B cell (primary cell): ENCODE results near the gene FAM8A1. TPM values are rescaled to one million over a fixed set of nuclear protein-coding genes. Genes with fewer than 3 reads are reported as not detected.

Source experiments
- ATAC-seq: fragments of 200-7000 bp; cut with Tn5 transposase; one replicate; pipeline ENCODE4 v1.10.0; 2021; ENCODE audit warnings: low read depth, mild to moderate bottlenecking, moderate number of reproducible peaks, moderate library complexity
- CTCF ChIA-PET: fragments of 350-600 bp; sonication (Branson Sonifier 250); formaldehyde crosslinking; loops from one replicate; lab custom pipeline; 2021; ENCODE audit warnings: antibody characterized with exemption, inconsistent platforms; lab: Charles Lee
- POLR2A ChIA-PET: fragments of 350-600 bp; sonication (Branson Sonifier 250); formaldehyde crosslinking; loops from one replicate; lab custom pipeline; 2021; ENCODE audit warnings: antibody characterized with exemption; lab: Charles Lee
- DNase-seq: peaks from one replicate; pipeline ENCODE4 v3.0.0; 2013
- H2AFZ ChIP-seq: 2 replicates; pipeline ENCODE4 v1.6.1; 2012; ENCODE audit warnings: mild to moderate bottlenecking, low read depth, low read length; ENCODE audit not compliant: insufficient read depth, poor library complexity, severe bottlenecking
- H3K27ac ChIP-seq, 2 donors: 1 replicate in 1 of 2; 2 replicates in 1 of 2; pipeline ENCODE4 v1.5.1; 2012 to 2013; ENCODE audit warnings: low read length in 2 of 2, mild to moderate bottlenecking in 2 of 2, moderate library complexity in 1 of 2
- H3K27me3 ChIP-seq, 4 experiments: fragments of 200-600 bp in 1 of 4; sonication (generic) in 1 of 4; replicated peaks in 1 of 4; 1 replicate in 2 of 4; 2 replicates in 2 of 4; pipeline versions ENCODE4 v1.6.1 to v1.7.0; 2013 to 2016; ENCODE audit warnings: low read length in 3 of 4, mild to moderate bottlenecking in 2 of 4, mixed read lengths in 1 of 4, moderate library complexity in 1 of 4; ENCODE audit not compliant: insufficient read depth in 4 of 4, control insufficient read depth in 3 of 4; ENCODE audit errors: control extremely low read depth in 1 of 4
- H3K36me3 ChIP-seq, 2 experiments: replicated peaks in 1 of 2; 1 replicate in 1 of 2; 2 replicates in 1 of 2; pipeline versions ENCODE4 v1.6.1 to v1.7.1; 2013; ENCODE audit warnings: low read length in 1 of 2; ENCODE audit not compliant: insufficient read depth in 2 of 2, control insufficient read depth in 1 of 2; ENCODE audit errors: control extremely low read depth in 1 of 2, extremely low read depth in 1 of 2
- H3K4me1 ChIP-seq, 2 donors: fragments of 200-600 bp in 1 of 2; sonication (generic) in 1 of 2; 1 replicate in 1 of 2; 2 replicates in 1 of 2; pipeline versions ENCODE4 v1.5.1 to v1.6.1; 2013 to 2017; ENCODE audit warnings: low read length in 2 of 2; ENCODE audit not compliant: control insufficient read depth in 2 of 2, insufficient read depth in 2 of 2
- H3K4me2 ChIP-seq: replicated peaks from 2 replicates; pipeline ENCODE3; 2012; ENCODE audit warnings: mild to moderate bottlenecking, low read depth, low read length; ENCODE audit not compliant: poor library complexity, severe bottlenecking
- H3K4me3 ChIP-seq, 5 experiments: fragments of 200-600 bp in 1 of 5; sonication (generic) in 1 of 5; 1 replicate in 3 of 5; 2 replicates in 2 of 5; pipeline versions ENCODE4 v1.5.1 to v1.7.0; 2011 to 2016; ENCODE audit warnings: low read length in 4 of 5, mild to moderate bottlenecking in 4 of 5, low read depth in 2 of 5, control low read depth in 1 of 5, moderate library complexity in 1 of 5; ENCODE audit not compliant: insufficient read depth in 1 of 5; ENCODE audit errors: control extremely low read depth in 1 of 5, extremely low read depth in 1 of 5
- H3K79me2 ChIP-seq: fragments of 200-600 bp; sonication (generic); one replicate; pipeline ENCODE4 v1.6.0; 2016; ENCODE audit warnings: low read length; ENCODE audit not compliant: control insufficient read depth, insufficient read depth
- H3K9ac ChIP-seq: fragments of 200-600 bp; sonication (generic); 2 replicates; pipeline ENCODE4 v1.6.1; 2017; ENCODE audit warnings: mild to moderate bottlenecking, low read length, moderate library complexity
- H3K9me3 ChIP-seq, 3 donors: one replicate each; pipeline versions ENCODE4 v1.6.1 to v1.7.1; 2013; ENCODE audit warnings: low read length in 2 of 3; ENCODE audit not compliant: control insufficient read depth in 2 of 3, insufficient read depth in 1 of 3; ENCODE audit errors: control extremely low read depth in 1 of 3
- H4K20me1 ChIP-seq: 2 replicates; pipeline ENCODE4 v1.6.0; 2012; ENCODE audit warnings: mild to moderate bottlenecking, low read length; ENCODE audit not compliant: insufficient read depth, control insufficient read depth, poor library complexity, severe bottlenecking
- H3K27ac Mint-ChIP-seq: one replicate; pipeline ENCODE4 v1.8.0; 2021; ENCODE audit warnings: mixed read lengths
- H3K27me3 Mint-ChIP-seq: one replicate; pipeline ENCODE4 v1.8.0; 2021; ENCODE audit warnings: mixed read lengths
- H3K4me1 Mint-ChIP-seq: one replicate; pipeline ENCODE4 v1.8.0; 2021; ENCODE audit warnings: mixed read lengths
- H3K4me3 Mint-ChIP-seq: one replicate; pipeline ENCODE4 v1.8.0; 2021; ENCODE audit warnings: mixed read lengths
- H3K9me3 Mint-ChIP-seq: one replicate; pipeline ENCODE4 v1.8.0; 2022; ENCODE audit warnings: mixed read lengths; ENCODE audit not compliant: insufficient read depth
- CTCF ChIP-seq: fragments of 200-600 bp; IDR thresholded peaks from one replicate; pipeline ENCODE4 v1.8.0; 2022; ENCODE audit warnings: antibody characterized with exemption, mild to moderate bottlenecking
- EZH2 ChIP-seq: IDR thresholded peaks from 2 replicates; pipeline ENCODE4 v1.6.1; 2012; ENCODE audit warnings: borderline replicate concordance, low read depth, mild to moderate bottlenecking, moderate library complexity, low read length; ENCODE audit not compliant: insufficient read depth, poor library complexity, severe bottlenecking
- WGBS: methylation state at CpG from one replicate; pipeline ENCODE4 v1.1.5; 2013; ENCODE audit warnings: missing lambda C conversion rate; ENCODE audit not compliant: insufficient coverage; 5-methylcytosine and 5-hydroxymethylcytosine counted together
- intact Hi-C: fragments of 100-400 bp; cut with micrococcal nuclease; formaldehyde crosslinking; loops from one replicate; pipeline ENCODE4 v1.10.0; 2022
- polyA plus RNA-seq: library from polyadenylated mRNA; depleted of rRNA; stranded (reverse); fragments of >200 nt; gene quantifications from 2 replicates; pipeline ENCODE4 v1.2.3, GENCODE V29; 2012
- total RNA-seq, 2 donors: library from RNA; stranded (reverse); fragments of 120-200 nt in 1 of 2; gene quantifications; 1 replicate in 1 of 2; 2 replicates in 1 of 2; pipeline versions ENCODE4 v1.2.3 to v1.2.4, GENCODE V29; 2013 to 2022

FAM8A1 gene
- total and polyA plus RNA-seq, 2 donors (not counting 1 experiment from before 2014, with no cell fraction given), result 4.6 to 7.0 TPM

GRCh38 chr6:17583811-17584210, 16.3 kb upstream of the FAM8A1 start:
- Histone ChIP-seq H2AFZ (no peak overlapping the region), H3K4me2 (no peak overlapping the region), H3K36me3 (no peaks in the 10 kb centered on the region), H3K79me2 (no peaks in the 10 kb centered on the region), H3K4me3 (no peak overlapping the region), H3K27me3 (peaks cover 0 to 3% (median 0%) of the 10 kb centered on the region in 4 experiments), H3K4me1 (no peaks in the 10 kb centered on the region), H4K20me1 (no peaks in the 10 kb centered on the region), H3K9me3 (no peaks in the 10 kb centered on the region), H3K27ac (no peak overlapping the region), H3K9ac (no peak overlapping the region)
- no peaks in the 10 kb centered on the region for H3K4me1 Mint-ChIP-seq
- H3K27ac Mint-ChIP-seq, result no peak overlapping the region
- ChIA-PET POLR2A (no interaction called here), CTCF (interaction anchor here (0.5 to 3.3 kb wide), 5 partner anchors 121 to 233 kb away, joined by 3 to 38 read pairs (median 3); no protein-coding TSS in a partner anchor)
- 34% methylated on average over 4 of the region's 5 CpGs for WGBS
- DNase-seq, result no peak
- intact Hi-C loops, result loop anchor here (1.0 to 5.0 kb wide), 4 partner anchors 220 to 538 kb away; partner anchors contain the start of gene NHLRC1
- no peaks in the 10 kb centered on the region for H3K9me3 Mint-ChIP-seq
- ATAC-seq, result no peak
- H3K4me3 Mint-ChIP-seq, result no peak overlapping the region
- peaks cover 7% of the 10 kb centered on the region for H3K27me3 Mint-ChIP-seq
- no peak for TF ChIP-seq CTCF
- TF ChIP-seq EZH2, result no peak

GRCh38 chr6:17584241-17584803, 15.8 kb upstream of the FAM8A1 start:
- ChIA-PET CTCF (interaction anchor here (0.5 to 3.3 kb wide), 5 partner anchors 120 to 232 kb away, joined by 3 to 38 read pairs (median 3); no protein-coding TSS in a partner anchor), POLR2A (no interaction called here)
- no CpG with 5 or more reads among the region's 7 CpGs for WGBS
- Histone ChIP-seq H3K4me1 (no peaks in the 10 kb centered on the region), H3K36me3 (no peaks in the 10 kb centered on the region), H3K9me3 (no peaks in the 10 kb centered on the region), H4K20me1 (no peaks in the 10 kb centered on the region), H3K27me3 (peaks cover 0 to 3% (median 0%) of the 10 kb centered on the region in 4 experiments), H3K27ac (no peak overlapping the region), H3K4me3 (no peak overlapping the region), H3K79me2 (no peaks in the 10 kb centered on the region), H2AFZ (no peak overlapping the region), H3K4me2 (peak overlapping the region; percentile 29), H3K9ac (no peak overlapping the region)
- intact Hi-C loops, result loop anchor here (1.0 to 5.0 kb wide), 4 partner anchors 220 to 538 kb away; partner anchors contain the start of gene NHLRC1
- Mint-ChIP-seq H3K27ac (no peak overlapping the region), H3K4me1 (no peaks in the 10 kb centered on the region), H3K9me3 (no peaks in the 10 kb centered on the region), H3K27me3 (peaks cover 7% of the 10 kb centered on the region), H3K4me3 (no peak overlapping the region)
- TF ChIP-seq CTCF (peak; percentile 82), EZH2 (no peak)
- peak; percentile 49 for DNase-seq
- ATAC-seq, result peak; percentile 50
